ENCODE data around the gene GIMAP8.

DNA sequence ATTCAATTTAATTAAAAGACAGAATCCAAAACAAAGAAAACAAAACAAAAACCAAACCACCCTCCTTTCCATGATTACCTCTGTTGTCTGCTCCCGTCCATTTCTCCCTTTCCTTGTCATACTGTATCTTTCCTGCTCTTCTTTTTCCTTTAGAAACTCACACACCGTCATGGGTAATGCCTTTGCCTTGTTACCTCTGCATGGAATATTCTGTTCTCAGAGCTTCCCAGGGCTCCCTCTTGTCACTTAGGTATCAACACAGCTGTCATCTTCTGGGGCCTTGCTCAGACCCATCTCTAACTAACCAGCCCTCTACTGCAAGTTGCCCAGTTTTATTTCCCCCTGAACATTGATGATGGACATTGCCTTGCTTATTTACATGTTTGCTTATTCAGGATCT lies 30.2 kb upstream of the GIMAP8 start:
- no peak for TF ChIP-seq EZH2 (IDR thresholded peaks at IDR 0.05)
- no peak for TF ChIP-seq POLR2AphosphoS5 (IDR thresholded peaks at IDR 0.05; ENCODE audit: borderline replicate concordance, low read depth, low read length)
